GM12878 (cell line): ENCODE results near the gene SRPK2. TPM values are rescaled to one million over a fixed set of nuclear protein-coding genes. Genes with fewer than 3 reads are reported as not detected.

Experiments used
- ATAC-seq: fragments of 200-7000 bp; cut with Tn5 transposase; 3 replicates; pipeline ENCODE4 v1.9.1; 2020; ENCODE audit warnings: mild to moderate bottlenecking, moderate library complexity
- BruUV-seq: library from RNA; stranded (reverse); fragments of 400-500 nt; replicated peaks from 2 replicates; lab custom pipeline; 2021; lab: Mats Ljungman, UMichigan
- CTCF ChIA-PET: fragments of 300-600 bp; sonication (Branson Sonifier 250); formaldehyde crosslinking; extraction: SDS; loops from one replicate; lab custom pipeline; 2021; ENCODE audit warnings: inconsistent platforms; lab: Yijun Ruan, JAX
- POLR2A ChIA-PET: fragments of 350-600 bp; formaldehyde crosslinking; extraction: SDS; loops from one replicate; lab custom pipeline; 2021; ENCODE audit warnings: inconsistent platforms; lab: Charles Lee
- RAD21 ChIA-PET: fragments of 300-600 bp; sonication (Branson Sonifier 250); formaldehyde crosslinking; loops from one replicate; lab custom pipeline; 2023; ENCODE audit warnings: antibody characterized with exemption; ENCODE audit not compliant: unreplicated experiment; lab: Charles Lee
- SMC1A ChIA-PET: fragments of 300-600 bp; sonication (Branson Sonifier 250); formaldehyde crosslinking; loops from one replicate; lab custom pipeline; 2023; ENCODE audit not compliant: unreplicated experiment, uncharacterized antibody; lab: Charles Lee
- DNase-seq: peaks from one replicate; pipeline ENCODE4 v3.0.0-alpha.2; 2011; ENCODE audit warnings: low read depth, low spot score
- FAIRE-seq: peaks from 3 replicates; lab custom pipeline; 2011; peaks lifted over from hg19 to GRCh38; lab: Jason Lieb, UNC
- H2AFZ ChIP-seq: 2 replicates; pipeline ENCODE4 v1.6.0; 2011; ENCODE audit warnings: low read depth, low read length, control low read depth; ENCODE audit not compliant: control insufficient read depth
- H3K27ac ChIP-seq: 2 replicates; pipeline ENCODE4 v1.5.1; 2011; ENCODE audit warnings: control low read depth; ENCODE audit not compliant: control insufficient read depth, insufficient read depth
- H3K27me3 ChIP-seq, 2 experiments: replicated peaks in 1 of 2; 2 replicates each; pipeline versions ENCODE4 v1.6.0 to v1.6.1; 2011; ENCODE audit warnings: low read length in 1 of 2; ENCODE audit not compliant: control insufficient read depth in 2 of 2, insufficient read depth in 2 of 2
- H3K36me3 ChIP-seq, 2 experiments: 2 replicates each; pipeline ENCODE4 v1.5.1; 2011; ENCODE audit warnings: low read length in 1 of 2; ENCODE audit not compliant: control insufficient read depth in 2 of 2, insufficient read depth in 2 of 2
- H3K4me1 ChIP-seq: 2 replicates; pipeline ENCODE4 v1.6.1; 2011; ENCODE audit warnings: mild to moderate bottlenecking, low read length, moderate library complexity, mixed read lengths; ENCODE audit not compliant: control insufficient read depth, insufficient read depth
- H3K4me2 ChIP-seq: 2 replicates; pipeline ENCODE4 v1.6.0; 2011; ENCODE audit warnings: control low read depth; ENCODE audit not compliant: control insufficient read depth, insufficient read depth
- H3K4me3 ChIP-seq: fragments of 200-600 bp; sonication (generic); 2 replicates; pipeline ENCODE4 v1.5.1; 2016
- H3K79me2 ChIP-seq: 2 replicates; pipeline ENCODE4 v1.6.0; 2011; ENCODE audit warnings: low read length; ENCODE audit not compliant: control insufficient read depth, insufficient read depth
- H3K9ac ChIP-seq: 2 replicates; pipeline ENCODE4 v1.8.0; 2011; ENCODE audit warnings: low read length, control low read depth, mixed read lengths; ENCODE audit not compliant: control insufficient read depth, insufficient read depth
- H3K9me3 ChIP-seq: replicated peaks from 3 replicates; pipeline ENCODE4 v1.5.1; 2011; ENCODE audit warnings: mild to moderate bottlenecking, low read length; ENCODE audit not compliant: control insufficient read depth, insufficient read depth
- H4K20me1 ChIP-seq: 2 replicates; pipeline ENCODE4 v1.6.0; 2011; ENCODE audit not compliant: control insufficient read depth, insufficient read depth
- EGR1 ChIP-seq, 2 experiments: IDR thresholded peaks; 1 replicate in 1 of 2; 2 replicates in 1 of 2; pipeline ENCODE4 v1.6.1; 2011 to 2012; ENCODE audit warnings: low read depth in 2 of 2, low read length in 2 of 2, borderline replicate concordance in 1 of 2, mild to moderate bottlenecking in 1 of 2, moderate library complexity in 1 of 2
- MTA3 ChIP-seq: IDR thresholded peaks from 2 replicates; pipeline ENCODE4 v1.6.1; 2012; ENCODE audit warnings: low read length, inconsistent platforms, borderline replicate concordance
- POLR2AphosphoS2 ChIP-seq: IDR thresholded peaks from 2 replicates; pipeline ENCODE4 v1.6.1; 2011; ENCODE audit warnings: low read depth, mild to moderate bottlenecking, low read length, improper control_type of control experiment, moderate library complexity
- SKIL ChIP-seq: fragments of 450-650 bp; IDR thresholded peaks from 2 replicates; pipeline ENCODE4 v1.6.1; 2017; ENCODE audit warnings: mild to moderate bottlenecking, low read depth, inconsistent platforms; ENCODE audit not compliant: poor library complexity, severe bottlenecking
- WGBS: methylation state at CpG from one replicate; pipeline ENCODE4 v1.1.6; 2016; ENCODE audit warnings: low lambda C conversion rate; ENCODE audit not compliant: insufficient replicate concordance, insufficient coverage; ENCODE audit errors: missing lambda C conversion rate; 5-methylcytosine and 5-hydroxymethylcytosine counted together
- in situ Hi-C: fragments of 300-500 bp; cut with MboI; formaldehyde crosslinking; loops from 9 replicates; pipeline ENCODE4 v1.14.3; 2018; ENCODE audit warnings: mixed read lengths
- intact Hi-C: fragments of 100-400 bp; cut with micrococcal nuclease; formaldehyde crosslinking; loops from one replicate; pipeline ENCODE4 v1.14.2; 2022; ENCODE audit not compliant: unreplicated experiment
- polyA plus RNA-seq, 11 experiments: library from polyadenylated mRNA; depleted of rRNA in 4 of 11; unstranded in 6 of 11; stranded (reverse) in 5 of 11; fragments of >200 nt; fragmentation: Nextera tagmentation in 4 of 11; fragmentation: Illumina TruSeq in 1 of 11; extraction: Ambion mirVana in 4 of 11; extraction: Trizol in 1 of 11; gene quantifications; 1 replicate in 1 of 11; 2 replicates in 10 of 11; pipeline versions ENCODE4 v1.2.1 to v1.2.3, GENCODE V29; 2011 to 2016; ENCODE audit warnings: inconsistent platforms in 2 of 11, missing spikeins in 2 of 11, low read depth in 1 of 11
- total RNA-seq, 4 experiments: library from RNA; depleted of rRNA in 3 of 4; stranded (reverse); fragments of >200 nt in 3 of 4; fragmentation: Illumina TruSeq in 1 of 4; extraction: Trizol in 1 of 4; gene quantifications; 2 replicates each; pipeline versions ENCODE4 v1.2.1 to v1.2.3, GENCODE V29; 2013 to 2021

SRPK2 gene
- total and polyA plus RNA-seq, 10 of the 15 experiments (the other 5 are each of a cell fraction or from before 2014, with no cell fraction given), result 13.2 to 32.8 (median 24.5) TPM

- FAIRE-seq, result no peak
- Histone ChIP-seq H3K36me3 (no peaks in the 10 kb centered on the region), H3K27me3 (no peaks in the 10 kb centered on the region), H4K20me1 (no peaks in the 10 kb centered on the region), H2AFZ (no peak overlapping the region), H3K9ac (no peak overlapping the region), H3K9me3 (no peaks in the 10 kb centered on the region; the same call in 2 of the 3 replicates), H3K4me2 (no peak overlapping the region), H3K4me1 (no peaks in the 10 kb centered on the region)
- POLR2A ChIA-PET, result interaction anchor here (0.7 to 1.2 kb wide), 2 partner anchors 11 to 369 kb away, joined by 3 to 7 read pairs; no protein-coding TSS in a partner anchor
- in situ Hi-C loops (no loop called here), intact Hi-C loops (no loop called here)
- BruUV-seq, result no TSS peak
- no peak for ATAC-seq
- no peak for DNase-seq
- SMC1A ChIA-PET, result interaction anchor here (0.7 to 1.4 kb wide), 5 partner anchors 10 to 224 kb away, joined by 3 to 4 read pairs (median 3); no protein-coding TSS in a partner anchor
- CTCF ChIA-PET, result interaction anchor here (0.6 to 1.4 kb wide), 2 partner anchors 10 to 245 kb away, joined by 3 to 5 read pairs; no protein-coding TSS in a partner anchor
- WGBS, result 92% methylated on average over 24 of the region's 25 CpGs
- RAD21 ChIA-PET, result interaction anchor here (0.6 to 0.7 kb wide), 2 partner anchors 399 to 422 kb away, joined by 3 to 5 read pairs; no protein-coding TSS in a partner anchor
- TF ChIP-seq MTA3, result no peak
- no peak for TF ChIP-seq EGR1 (IDR thresholded peaks at IDR 0.05; ENCODE audit: borderline replicate concordance in 1 of 2, low read depth in 2 of 2, low read length in 2 of 2)
- TF ChIP-seq POLR2AphosphoS2, result no peak
- TF ChIP-seq SKIL, result no peak
- TF ChIP-seq, all 136 proteins: peak for 0
- no peak overlapping the region for H3K27ac ChIP-seq
- H3K79me2 ChIP-seq, result no peaks in the 10 kb centered on the region; the same call in none of the 2 replicates
- H3K4me3 ChIP-seq, result no peak overlapping the region
Measured at GRCh38 chr7:105365541-105366534, 22.9 kb downstream of the SRPK2 start.
